ENCODE data around the gene SIRT5. TPM values are rescaled to one million over a fixed set of nuclear protein-coding genes. Genes with fewer than 3 reads are reported as not detected.
A peak's percentile ranks its signal among the peaks of the same experiment; 100 is the strongest.

Gene SIRT5
- polyA plus RNA-seq, 2 of the 4 experiments (the other 2 are of a cell fraction), result 5.1 to 7.8 TPM

- Histone ChIP-seq H3K4me1 (no peaks in the 10 kb centered on the region), H3K4me2 (no peak overlapping the region), H3K9me3 (no peaks in the 10 kb centered on the region), H3K27ac (no peak overlapping the region), H3K4me3 (no peak overlapping the region)
- WGBS (ENCODE audit: missing lambda C conversion rate), result 100% methylated on average over 1 of the region's 1 CpG
- TF ChIP-seq ZSCAN20 (CRISPR knock-in tag; IDR thresholded peaks at IDR 0.05), result no peak
- no peak for TF ChIP-seq TP53 (CRISPR knock-in tag; IDR thresholded peaks at IDR 0.05)
- TF ChIP-seq RFX5 (IDR thresholded peaks at IDR 0.05), result no peak
- no peak for TF ChIP-seq EP300 (IDR thresholded peaks at IDR 0.05)
- no peak for TF ChIP-seq RARB (CRISPR knock-in tag; IDR thresholded peaks at IDR 0.05)
- TF ChIP-seq EHF (CRISPR knock-in tag; IDR thresholded peaks at IDR 0.05), result no peak
- TF ChIP-seq E2F6 (IDR thresholded peaks at IDR 0.05; ENCODE audit: borderline replicate concordance, low read depth), result no peak
- TF ChIP-seq HEYL (CRISPR knock-in tag; IDR thresholded peaks at IDR 0.05), result no peak
- no peak for TF ChIP-seq ZC3H11A (IDR thresholded peaks at IDR 0.05)
- TF ChIP-seq GATA3 (IDR thresholded peaks at IDR 0.05; ENCODE audit: borderline replicate concordance), result no peak
- no peak for TF ChIP-seq ESRRA (IDR thresholded peaks at IDR 0.05; ENCODE audit: borderline replicate concordance, low read length)
- no peak for TF ChIP-seq JUNB (IDR thresholded peaks at IDR 0.05)
- TF ChIP-seq RNF2 (IDR thresholded peaks at IDR 0.05; ENCODE audit: borderline replicate concordance, low read depth), result no peak
- TF ChIP-seq CEBPB (IDR thresholded peaks at IDR 0.05), result no peak
- TF ChIP-seq CHD4 (IDR thresholded peaks at IDR 0.05; ENCODE audit: borderline replicate concordance), result no peak
- TF ChIP-seq HOXB5 (CRISPR knock-in tag; IDR thresholded peaks at IDR 0.05), result no peak
- TF ChIP-seq FOSB (CRISPR knock-in tag; IDR thresholded peaks at IDR 0.05), result no peak
- no peak for TF ChIP-seq SREBF2 (IDR thresholded peaks at IDR 0.05)
- no peak for TF ChIP-seq ZFP36 (IDR thresholded peaks at IDR 0.05; ENCODE audit: borderline replicate concordance, partially characterized antibody)
- POLR2A ChIA-PET, result interaction anchor here (2.0 kb wide), 1 partner anchor 11 kb away, joined by 5 read pairs; the partner anchor contains the start of gene SIRT5
- CTCF ChIA-PET, result interaction anchor here (0.6 to 1.9 kb wide), 2 partner anchors 9 to 204 kb away, joined by 3 to 5 read pairs; no protein-coding TSS in a partner anchor
- no peak for ATAC-seq
- no peak for DNase-seq (ENCODE audit: low read depth in 1 of 2, low spot score in 1 of 2)
- no peak for FAIRE-seq
These were observed 11.4 kb upstream of the SIRT5 start for GRCh38 chr6:13563009-13563408.

GRCh38 chr6:13565921-13566320, 8.5 kb upstream of the SIRT5 start:
- no peaks in the 10 kb centered on the region for H3K9me3 ChIP-seq
- H3K4me2 ChIP-seq, result no peak overlapping the region
- no peak overlapping the region for H3K4me3 ChIP-seq
- ChIA-PET CTCF (interaction anchor here (1.1 kb wide), 1 partner anchor 9 kb away, joined by 5 read pairs; the partner anchor contains the start of gene SIRT5), POLR2A (no interaction called here)
- no peak for DNase-seq (ENCODE audit: low read depth in 1 of 2, low spot score in 1 of 2)
- no peak overlapping the region for H3K27ac ChIP-seq
- TF ChIP-seq FOSL2 (IDR thresholded peaks at IDR 0.05), result no peak
- 0 out of 2 replicates have a peak, but pooled peaks have one; percentile 29 for TF ChIP-seq FOSL2 (CRISPR knock-in tag; IDR thresholded peaks at IDR 0.05)
- no peak for TF ChIP-seq HEYL (CRISPR knock-in tag; IDR thresholded peaks at IDR 0.05)
- no peak for ATAC-seq
- 70% methylated on average over 4 of the region's 4 CpGs for WGBS (ENCODE audit: missing lambda C conversion rate)
- H3K4me1 ChIP-seq, result no peaks in the 10 kb centered on the region
- no peak for FAIRE-seq

GRCh38 chr6:13566500-13566899, 7.9 kb upstream of the SIRT5 start:
- DNase-seq (ENCODE audit: low read depth in 1 of 2, low spot score in 1 of 2) (no peak), FAIRE-seq (no peak), ATAC-seq (no peak)
- ChIA-PET CTCF (interaction anchor here (1.1 kb wide), 1 partner anchor 8 kb away, joined by 5 read pairs; the partner anchor contains the start of gene SIRT5), POLR2A (no interaction called here)
- WGBS (ENCODE audit: missing lambda C conversion rate), result 92% methylated on average over 3 of the region's 3 CpGs
- Histone ChIP-seq H3K27ac (no peak overlapping the region), H3K4me1 (no peaks in the 10 kb centered on the region), H3K4me3 (no peak overlapping the region), H3K9me3 (no peaks in the 10 kb centered on the region), H3K4me2 (no peak overlapping the region)
- TF ChIP-seq HOXB5 (CRISPR knock-in tag; IDR thresholded peaks at IDR 0.05) (no peak), HOXA7 (CRISPR knock-in tag; IDR thresholded peaks at IDR 0.05) (no peak), ATOH8 (CRISPR knock-in tag; IDR thresholded peaks at IDR 0.05; ENCODE audit: low read depth) (no peak), FOSB (CRISPR knock-in tag; IDR thresholded peaks at IDR 0.05) (no peak), SMC3 (IDR thresholded peaks at IDR 0.05) (no peak), ESRRA (IDR thresholded peaks at IDR 0.05; ENCODE audit: borderline replicate concordance, low read length) (no peak), NFE2L2 (conservative IDR thresholded peaks at IDR 0.05; ENCODE audit: low read length) (no peak), CHD2 (IDR thresholded peaks at IDR 0.05; ENCODE audit: low read length, partially characterized antibody) (no peak), JUNB (IDR thresholded peaks at IDR 0.05) (no peak), MAX (IDR thresholded peaks at IDR 0.05) (no peak), TP53 (CRISPR knock-in tag; IDR thresholded peaks at IDR 0.05) (no peak), ZC3H11A (IDR thresholded peaks at IDR 0.05) (no peak), CBX8 (IDR thresholded peaks at IDR 0.05) (no peak), POLR2AphosphoS2 (conservative IDR thresholded peaks at IDR 0.05; ENCODE audit: low read length) (no peak), HOXB13 (CRISPR knock-in tag; IDR thresholded peaks at IDR 0.05; ENCODE audit: low read depth) (no peak), FOSL2 (IDR thresholded peaks at IDR 0.05) (no peak), FOSL2 (CRISPR knock-in tag; IDR thresholded peaks at IDR 0.05) (no peak), CBX2 (IDR thresholded peaks at IDR 0.05; ENCODE audit: borderline replicate concordance, low read depth) (no peak)

Measured in A549 (cell line).